ENCODE results near the gene RAX2.
"Not testable (repeated sequence)": the region's sequence is repeated elsewhere in the genome, so short reads cannot be mapped to it uniquely, and the experiment has no call there.

The RAX2 gene

GRCh38 chr19:3769494-3769893, 2.5 kb downstream of the RAX2 start:
- in situ Hi-C loops (cut with HindIII; ENCODE audit: low pct_unique_long_range_greater_than_20kb, low sequenced_read_pairs), result no loop called here
- DNase-seq (ENCODE audit: low read depth in 1 of 2, low spot score in 1 of 2), result no peak
- TF ChIP-seq JUND (IDR thresholded peaks at IDR 0.05; ENCODE audit: low read depth), result no peak

- DNase-seq (ENCODE audit: low read depth in 1 of 2, low spot score in 1 of 2), result no peak
- TF ChIP-seq JUND (IDR thresholded peaks at IDR 0.05; ENCODE audit: low read depth), result no peak
- in situ Hi-C loops (cut with HindIII; ENCODE audit: low pct_unique_long_range_greater_than_20kb, low sequenced_read_pairs), result no loop called here
These were observed 3.3 kb downstream of the RAX2 start for GRCh38 chr19:3768748-3769099.

GRCh38 chr19:3768015-3768747, 3.8 kb downstream of the RAX2 start:
- in situ Hi-C loops (cut with HindIII; ENCODE audit: low pct_unique_long_range_greater_than_20kb, low sequenced_read_pairs), result no loop called here
- DNase-seq (ENCODE audit: low read depth in 1 of 2, low spot score in 1 of 2), result no peak
- TF ChIP-seq JUND (IDR thresholded peaks at IDR 0.05; ENCODE audit: low read depth), result no peak

DNA sequence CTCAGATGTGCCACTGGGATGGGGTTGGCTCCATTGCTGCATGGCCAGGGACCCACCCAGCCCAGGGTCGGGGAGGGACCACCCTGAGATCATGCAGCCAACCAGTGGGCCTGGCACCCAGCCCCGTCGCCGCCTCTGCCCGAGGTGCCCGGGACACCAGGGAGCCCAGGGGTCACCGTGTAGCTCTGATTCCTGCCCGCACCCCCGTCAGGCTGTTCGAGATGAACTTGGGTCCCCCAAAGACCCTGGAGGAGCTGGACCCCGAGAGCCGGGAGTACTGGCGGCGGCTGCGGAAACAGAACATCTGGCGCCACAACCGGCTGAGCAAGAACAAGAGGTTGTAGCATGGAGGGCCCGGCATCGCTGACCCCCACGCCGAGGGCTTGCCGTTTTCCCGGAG, 5.0 kb downstream of the RAX2 start:
- in situ Hi-C loops (cut with HindIII; ENCODE audit: low pct_unique_long_range_greater_than_20kb, low sequenced_read_pairs), result no loop called here
- no peak for TF ChIP-seq JUND (IDR thresholded peaks at IDR 0.05; ENCODE audit: low read depth)
- DNase-seq (ENCODE audit: low read depth in 1 of 2, low spot score in 1 of 2), result no peak

- DNase-seq (ENCODE audit: low read depth in 1 of 2, low spot score in 1 of 2), result no peak
- in situ Hi-C loops (cut with HindIII; ENCODE audit: low pct_unique_long_range_greater_than_20kb, low sequenced_read_pairs), result no loop called here
- TF ChIP-seq JUND (IDR thresholded peaks at IDR 0.05; ENCODE audit: low read depth), result no peak
These were observed 5.5 kb downstream of the RAX2 start for GRCh38 chr19:3766520-3766919.

- in situ Hi-C loops (cut with HindIII; ENCODE audit: low pct_unique_long_range_greater_than_20kb, low sequenced_read_pairs); DNase-seq (ENCODE audit: low read depth in 1 of 2, low spot score in 1 of 2): not testable (repeated sequence)
These were observed 6.3 kb downstream of the RAX2 start for GRCh38 chr19:3765757-3766156.

DNA sequence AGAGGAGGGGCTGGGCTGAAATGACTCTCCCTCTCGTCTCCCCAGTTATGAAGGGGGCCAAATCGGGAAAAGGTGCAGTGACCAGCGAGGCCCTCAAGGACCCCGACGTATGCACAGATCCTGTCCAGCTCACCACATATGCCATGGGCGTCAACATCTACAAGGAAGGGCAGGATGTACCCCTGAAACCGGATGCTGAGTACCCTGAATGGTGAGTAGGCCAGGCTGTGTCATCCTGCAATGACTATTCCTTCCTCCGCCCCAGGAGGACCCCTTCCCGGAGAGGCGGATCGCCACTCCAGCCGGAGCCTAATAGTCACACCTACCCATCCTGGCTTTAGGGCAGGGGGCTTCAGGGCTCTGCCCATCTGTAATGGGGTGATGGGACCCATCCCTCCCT, 6.9 kb downstream of the RAX2 start:
- TF ChIP-seq JUND (IDR thresholded peaks at IDR 0.05; ENCODE audit: low read depth), result no peak
- no peak for DNase-seq (ENCODE audit: low read depth in 1 of 2, low spot score in 1 of 2)
- in situ Hi-C loops (cut with HindIII; ENCODE audit: low pct_unique_long_range_greater_than_20kb, low sequenced_read_pairs), result no loop called here

GRCh38 chr19:3762501-3763459, 9.2 kb downstream of the RAX2 start, which contains the start of gene MRPL54:
MRPL54 (plus strand) TSS chr19:3762682; CDS start chr19:3762701, 19 bp downstream.
- in situ Hi-C loops (cut with HindIII; ENCODE audit: low pct_unique_long_range_greater_than_20kb, low sequenced_read_pairs), result no loop called here
- no peak for TF ChIP-seq JUND (IDR thresholded peaks at IDR 0.05; ENCODE audit: low read depth)

GRCh38 chr19:3762130-3762473, 9.9 kb downstream of the RAX2 start:
- TF ChIP-seq JUND (IDR thresholded peaks at IDR 0.05; ENCODE audit: low read depth), result no peak
- no peak for DNase-seq (ENCODE audit: low read depth in 1 of 2, low spot score in 1 of 2)
- in situ Hi-C loops (cut with HindIII; ENCODE audit: low pct_unique_long_range_greater_than_20kb, low sequenced_read_pairs), result no loop called here

More at GRCh38 chr19:3762501-3763459, 9.2 kb downstream of the RAX2 start, which contains the start of gene MRPL54:
- DNase-seq (ENCODE audit: low read depth in 1 of 2, low spot score in 1 of 2), result peak; percentile 96 to 98

DNA sequence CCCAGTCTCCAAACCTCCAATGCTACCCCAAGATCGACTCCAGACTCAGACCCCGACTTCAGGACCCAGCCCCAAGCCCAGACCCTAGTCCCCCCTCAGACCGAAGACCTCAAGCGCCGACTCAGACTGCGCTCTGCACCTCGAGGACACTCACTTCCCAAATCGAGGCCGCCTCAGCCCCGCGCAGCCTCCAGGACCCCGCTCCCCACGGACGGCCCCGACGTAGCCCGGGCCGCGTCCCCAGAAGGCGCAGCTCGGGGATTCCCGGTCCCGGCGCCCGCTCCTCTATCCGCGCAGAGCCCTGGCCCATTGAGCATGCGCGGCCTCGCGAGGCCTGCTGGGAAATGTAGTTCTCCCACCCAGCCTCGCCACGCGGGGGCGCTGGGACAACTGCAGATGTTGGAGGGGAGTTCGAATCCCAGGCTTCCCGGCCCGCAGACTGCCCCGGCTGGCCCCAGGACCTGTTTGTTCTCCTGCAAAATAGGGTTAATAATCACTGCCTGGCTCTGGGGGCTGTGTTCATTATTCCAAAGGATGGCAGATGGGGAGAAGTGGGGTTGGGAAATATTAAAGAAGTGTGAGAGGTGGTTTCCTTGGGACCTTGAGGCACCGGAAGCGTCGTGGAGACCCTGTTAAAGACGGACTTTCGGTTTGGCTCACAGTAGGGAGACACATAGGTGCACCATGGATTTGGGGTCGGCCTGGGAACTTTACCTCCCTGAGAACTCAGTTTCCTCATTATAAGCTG, 10.5 kb downstream of the RAX2 start, which contains the start of gene APBA3:
Gene APBA3, minus strand, starts transcription at position 311 of the 748 bp plus-strand sequence. CDS start 1,428 bp downstream, outside the sequence.
- peak; percentile 74 to 88 for DNase-seq (ENCODE audit: low read depth in 1 of 2, low spot score in 1 of 2)
- TF ChIP-seq JUND (IDR thresholded peaks at IDR 0.05; ENCODE audit: low read depth), result no peak
- in situ Hi-C loops (cut with HindIII; ENCODE audit: low pct_unique_long_range_greater_than_20kb, low sequenced_read_pairs), result no loop called here

DNA sequence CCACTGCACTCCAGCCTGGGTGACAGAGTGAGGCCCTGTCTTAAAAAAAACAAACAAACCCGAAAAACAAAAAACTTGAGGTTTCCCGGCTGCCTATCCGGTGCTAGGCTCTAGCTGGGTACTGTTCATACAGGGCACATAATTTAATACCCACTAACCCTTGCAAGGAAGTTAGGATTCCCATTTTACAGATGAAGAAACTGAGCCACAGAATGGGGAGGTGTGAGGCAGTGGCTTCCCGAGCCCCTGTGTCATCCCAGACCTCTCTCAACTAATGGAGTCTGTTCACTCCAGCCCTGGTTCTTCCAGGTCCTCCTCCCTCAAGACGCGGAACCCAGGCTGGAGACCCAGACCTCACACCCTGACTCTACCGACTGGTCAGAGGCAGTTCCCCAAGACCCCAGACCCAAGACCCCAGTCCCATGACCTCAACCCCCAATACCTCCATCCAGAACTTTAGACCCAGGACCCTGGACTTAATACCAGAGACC, 11.1 kb downstream of the RAX2 start:
- TF ChIP-seq JUND (IDR thresholded peaks at IDR 0.05; ENCODE audit: low read depth), result no peak
- in situ Hi-C loops (cut with HindIII; ENCODE audit: low pct_unique_long_range_greater_than_20kb, low sequenced_read_pairs), result no loop called here
- DNase-seq (ENCODE audit: low read depth in 1 of 2, low spot score in 1 of 2), result no peak

DNA sequence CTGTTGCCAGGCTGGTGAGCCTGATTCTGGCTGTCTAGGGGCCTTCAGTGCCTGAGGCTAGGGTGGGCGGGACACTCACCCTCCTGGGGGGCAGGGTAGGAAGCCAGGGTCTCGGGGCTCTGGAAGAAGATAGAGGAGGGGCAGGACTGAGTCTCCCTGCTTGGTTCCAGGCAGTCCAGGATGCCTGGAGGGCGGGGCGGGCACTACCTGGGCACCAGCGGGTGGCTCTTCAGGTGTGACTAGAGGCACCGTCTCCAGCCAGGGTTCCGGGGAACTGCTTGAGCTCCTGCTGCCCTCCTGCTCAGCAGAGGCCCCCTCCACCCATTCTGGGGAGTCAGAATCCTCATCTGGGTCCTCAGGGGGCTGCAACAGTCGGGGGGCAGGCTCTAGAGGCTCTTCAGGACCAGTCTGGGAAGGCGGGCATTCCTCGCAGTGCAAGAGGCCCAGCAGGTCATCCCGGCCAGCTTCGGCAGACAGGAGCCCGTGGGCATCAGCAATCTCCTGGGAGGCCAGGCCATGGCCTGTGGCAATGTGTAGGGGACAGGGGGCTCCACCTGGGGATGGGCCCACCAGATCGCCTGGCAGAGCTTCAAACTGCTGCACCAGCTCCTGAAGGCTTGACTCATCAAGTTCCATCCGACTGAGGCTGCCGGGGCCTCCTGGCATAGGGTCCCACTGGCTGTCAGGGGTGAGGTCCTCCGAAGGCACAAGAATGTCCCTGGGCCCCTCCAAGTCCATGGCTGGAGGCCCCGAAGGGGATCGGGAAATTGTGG, 12.4 kb downstream of the RAX2 start:
- TF ChIP-seq JUND (IDR thresholded peaks at IDR 0.05; ENCODE audit: low read depth), result no peak
- in situ Hi-C loops (cut with HindIII; ENCODE audit: low pct_unique_long_range_greater_than_20kb, low sequenced_read_pairs), result no loop called here
- DNase-seq (ENCODE audit: low read depth in 1 of 2, low spot score in 1 of 2), result no peak

DNA sequence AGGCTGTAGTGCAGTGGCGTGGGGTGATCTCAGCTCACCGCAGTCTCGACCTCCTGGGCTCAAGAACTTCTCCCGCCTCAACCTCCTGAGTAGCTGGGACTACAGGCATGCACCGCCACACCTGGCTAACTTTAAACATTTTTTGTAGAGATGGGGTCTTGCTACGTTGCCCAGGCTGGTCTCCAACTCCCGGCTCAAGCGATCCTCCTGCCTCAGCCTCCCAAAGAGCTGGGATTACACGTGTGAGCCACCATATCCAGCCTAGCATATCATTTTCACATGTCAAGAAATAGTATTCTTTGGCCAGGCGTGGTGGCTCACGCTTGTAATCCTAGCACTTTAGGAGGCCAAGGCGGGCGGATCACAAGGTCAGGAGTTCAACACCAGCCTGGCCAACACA, 13.7 kb downstream of the RAX2 start:
- DNase-seq (ENCODE audit: low read depth in 1 of 2, low spot score in 1 of 2); in situ Hi-C loops (cut with HindIII; ENCODE audit: low pct_unique_long_range_greater_than_20kb, low sequenced_read_pairs): not testable (repeated sequence)

DNA sequence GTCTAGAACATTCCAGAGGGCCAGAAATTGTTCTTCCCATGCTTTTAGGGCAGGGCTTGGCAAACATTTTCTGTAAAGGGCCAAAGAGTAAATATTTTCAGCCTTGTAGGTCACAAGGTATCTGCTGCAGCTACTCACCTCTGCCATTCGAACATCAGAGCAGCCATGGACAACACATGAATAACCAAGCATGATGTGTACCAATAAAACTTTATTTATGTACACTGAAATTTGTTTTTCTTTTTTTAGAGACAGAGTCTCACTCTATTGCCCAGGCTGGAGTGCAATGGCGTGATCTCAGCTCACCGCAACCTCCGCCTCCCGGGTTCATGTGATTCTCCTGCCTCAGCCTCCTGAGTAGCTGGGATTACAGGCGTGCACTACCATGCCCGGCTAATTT, 14.3 kb downstream of the RAX2 start:
- DNase-seq (ENCODE audit: low read depth in 1 of 2, low spot score in 1 of 2), result not testable (repeated sequence)

More for the DNA sequence above, 14.3 kb downstream of the RAX2 start:
- in situ Hi-C loops (cut with HindIII; ENCODE audit: low pct_unique_long_range_greater_than_20kb, low sequenced_read_pairs), result not testable (repeated sequence)
